ENCODE results near the gene PCDHGA5.
"Not testable (repeated sequence)": the region's sequence is repeated elsewhere in the genome, so short reads cannot be mapped to it uniquely, and the experiment has no call there.

The PCDHGA5 gene

DNA sequence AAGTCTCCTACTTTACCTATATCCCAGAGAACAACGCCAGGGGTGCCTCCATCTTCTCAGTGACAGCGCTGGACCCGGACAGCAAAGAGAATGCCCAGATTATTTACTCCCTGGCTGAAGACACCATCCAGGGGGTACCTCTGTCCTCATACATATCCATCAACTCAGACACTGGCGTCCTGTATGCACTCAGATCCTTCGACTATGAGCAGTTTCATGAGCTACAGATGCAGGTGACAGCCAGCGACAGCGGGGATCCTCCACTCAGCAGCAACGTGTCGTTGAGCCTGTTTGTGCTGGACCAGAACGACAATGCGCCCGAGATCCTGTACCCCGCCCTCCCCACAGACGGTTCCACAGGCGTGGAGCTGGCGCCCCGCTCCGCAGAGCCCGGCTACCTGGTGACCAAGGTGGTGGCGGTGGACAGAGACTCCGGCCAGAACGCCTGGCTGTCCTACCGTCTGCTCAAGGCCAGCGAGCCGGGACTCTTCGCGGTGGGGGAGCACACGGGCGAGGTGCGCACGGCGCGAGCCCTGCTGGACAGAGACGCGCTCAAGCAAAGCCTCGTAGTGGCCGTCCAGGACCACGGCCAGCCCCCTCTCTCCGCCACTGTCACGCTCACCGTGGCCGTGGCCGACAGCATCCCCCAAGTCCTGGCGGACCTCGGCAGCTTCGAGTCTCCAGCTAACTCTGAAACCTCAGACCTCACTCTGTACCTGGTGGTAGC lies 50.7 kb downstream of the PCDHGA5 start:
- DNase-seq (ENCODE audit: low read depth in 2 of 2), result not testable (repeated sequence)

DNA sequence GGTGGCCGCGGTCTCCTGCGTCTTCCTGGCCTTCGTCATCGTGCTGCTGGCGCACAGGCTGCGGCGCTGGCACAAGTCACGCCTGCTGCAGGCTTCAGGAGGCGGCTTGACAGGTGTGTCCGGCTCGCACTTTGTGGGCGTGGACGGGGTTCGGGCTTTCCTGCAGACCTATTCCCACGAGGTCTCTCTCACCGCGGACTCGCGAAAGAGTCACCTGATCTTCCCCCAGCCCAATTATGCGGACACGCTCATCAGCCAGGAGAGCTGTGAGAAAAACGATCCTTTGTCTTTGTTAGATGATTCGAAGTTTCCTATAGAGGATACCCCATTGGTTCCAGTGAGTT lies 51.3 kb downstream of the PCDHGA5 start:
- DNase-seq (ENCODE audit: low read depth in 2 of 2), result not testable (repeated sequence)
